SU-DHL-6 (cell line): ENCODE results near the gene MPV17.
A peak's percentile ranks its signal among the peaks of the same experiment; 100 is the strongest.
"Not testable (repeated sequence)": the region's sequence is repeated elsewhere in the genome, so short reads cannot be mapped to it uniquely, and the experiment has no call there.

Experiments
- H2AFZ ChIP-seq: fragments of 200-600 bp; sonication (generic); 2 replicates; pipeline ENCODE4 v1.6.1; 2014; ENCODE audit warnings: low read depth, mild to moderate bottlenecking, moderate library complexity, mixed read lengths, antibody characterized with exemption, low read length; ENCODE audit not compliant: severe bottlenecking
- H3F3A ChIP-seq: fragments of 200-600 bp; shearing (Covaris generic); 2 replicates; pipeline ENCODE4 v1.6.0; 2016; ENCODE audit warnings: antibody characterized with exemption, mild to moderate bottlenecking; ENCODE audit not compliant: insufficient read depth
- H3K27ac ChIP-seq: fragments of 200-600 bp; sonication (generic); 2 replicates; pipeline ENCODE4 v1.5.1; 2016; ENCODE audit warnings: low read depth, mild to moderate bottlenecking, low read length, moderate library complexity, mixed read lengths
- H3K27me3 ChIP-seq: fragments of 200-600 bp; sonication (generic), shearing (Covaris generic); 2 replicates; pipeline ENCODE4 v1.6.0; 2014; ENCODE audit warnings: mild to moderate bottlenecking, low read length
- H3K36me3 ChIP-seq: fragments of 200-600 bp; sonication (generic); 2 replicates; pipeline ENCODE4 v1.6.1; 2014; ENCODE audit warnings: mild to moderate bottlenecking, low read length, mixed read lengths
- H3K4me2 ChIP-seq: fragments of 300-600, 200-600 bp; shearing (Covaris generic), sonication (generic); 2 replicates; pipeline ENCODE4 v1.6.0; 2014; ENCODE audit warnings: low read length, low read depth, mild to moderate bottlenecking; ENCODE audit not compliant: poor library complexity, severe bottlenecking
- H3K4me3 ChIP-seq: fragments of 200-600 bp; sonication (generic); 2 replicates; pipeline ENCODE4 v1.5.1; 2014; ENCODE audit warnings: antibody characterized with exemption, low read length, mild to moderate bottlenecking, mixed read lengths; ENCODE audit not compliant: insufficient read depth, poor library complexity, severe bottlenecking
- H3K79me2 ChIP-seq: fragments of 200-600 bp; sonication (generic); 2 replicates; pipeline ENCODE4 v1.6.1; 2014; ENCODE audit warnings: mild to moderate bottlenecking, low read length, moderate library complexity; ENCODE audit not compliant: insufficient read depth
- H3K9ac ChIP-seq: fragments of 200-600 bp; sonication (generic); 2 replicates; pipeline ENCODE4 v1.7.0; 2014; ENCODE audit warnings: mild to moderate bottlenecking, low read length
- H3K9me2 ChIP-seq: fragments of 200-600 bp; sonication (generic); replicated peaks from 2 replicates; pipeline ENCODE4 v1.6.1; 2014; ENCODE audit warnings: low read length; ENCODE audit not compliant: insufficient read depth
- H3K9me3 ChIP-seq: fragments of 200-600 bp; sonication (generic); 2 replicates; pipeline ENCODE4 v1.6.1; 2014; ENCODE audit warnings: low read length, mixed read lengths; ENCODE audit not compliant: insufficient read depth
- H4K20me1 ChIP-seq: fragments of 200-600 bp; sonication (generic); 2 replicates; pipeline ENCODE4 v1.6.1; 2014; ENCODE audit warnings: low read depth, mild to moderate bottlenecking, antibody characterized with exemption, low read length, moderate library complexity, mixed read lengths
- EZH2phosphoT487 ChIP-seq: fragments of 200-600 bp; sonication (generic), shearing (Covaris generic); conservative IDR thresholded peaks from 2 replicates; pipeline ENCODE4 v1.6.1; 2018; ENCODE audit warnings: mild to moderate bottlenecking, antibody characterized with exemption, low read length, moderate library complexity, mixed read lengths
- TF ChIP-seq, protein P1 (sequence below): fragments of 200-600 bp; sonication (generic); IDR thresholded peaks from one replicate; pipeline ENCODE4 v1.5.1; 2017; ENCODE audit warnings: antibody characterized with exemption, mild to moderate bottlenecking, low read length, moderate library complexity; ENCODE audit not compliant: insufficient read depth, poor library complexity, severe bottlenecking

The MPV17 gene

GRCh38 chr2:27303093-27304025, 19.5 kb downstream of the MPV17 start:
- Histone ChIP-seq H4K20me1 (no peaks in the 10 kb centered on the region), H2AFZ (peak overlapping the region; percentile 91), H3F3A (no peaks in the 10 kb centered on the region), H3K36me3 (no peaks in the 10 kb centered on the region), H3K79me2 (no peaks in the 10 kb centered on the region), H3K9me3 (no peaks in the 10 kb centered on the region), H3K27me3 (peaks cover 3% of the 10 kb centered on the region; the same call in 1 of the 2 replicates), H3K4me2 (peak overlapping the region; percentile 57), H3K27ac (no peak overlapping the region), H3K9ac (peak overlapping the region; percentile 23; the same call in 1 of the 2 replicates), H3K4me3 (peak overlapping the region; percentile 26), H3K9me2 (no peaks in the 10 kb centered on the region)
- TF ChIP-seq, protein P1, sequence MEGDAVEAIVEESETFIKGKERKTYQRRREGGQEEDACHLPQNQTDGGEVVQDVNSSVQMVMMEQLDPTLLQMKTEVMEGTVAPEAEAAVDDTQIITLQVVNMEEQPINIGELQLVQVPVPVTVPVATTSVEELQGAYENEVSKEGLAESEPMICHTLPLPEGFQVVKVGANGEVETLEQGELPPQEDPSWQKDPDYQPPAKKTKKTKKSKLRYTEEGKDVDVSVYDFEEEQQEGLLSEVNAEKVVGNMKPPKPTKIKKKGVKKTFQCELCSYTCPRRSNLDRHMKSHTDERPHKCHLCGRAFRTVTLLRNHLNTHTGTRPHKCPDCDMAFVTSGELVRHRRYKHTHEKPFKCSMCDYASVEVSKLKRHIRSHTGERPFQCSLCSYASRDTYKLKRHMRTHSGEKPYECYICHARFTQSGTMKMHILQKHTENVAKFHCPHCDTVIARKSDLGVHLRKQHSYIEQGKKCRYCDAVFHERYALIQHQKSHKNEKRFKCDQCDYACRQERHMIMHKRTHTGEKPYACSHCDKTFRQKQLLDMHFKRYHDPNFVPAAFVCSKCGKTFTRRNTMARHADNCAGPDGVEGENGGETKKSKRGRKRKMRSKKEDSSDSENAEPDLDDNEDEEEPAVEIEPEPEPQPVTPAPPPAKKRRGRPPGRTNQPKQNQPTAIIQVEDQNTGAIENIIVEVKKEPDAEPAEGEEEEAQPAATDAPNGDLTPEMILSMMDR = peak; percentile 83
- TF ChIP-seq EZH2phosphoT487 = no peak

- not testable (repeated sequence) for H3K27me3 ChIP-seq, H3K4me3 ChIP-seq, H3K9me2 ChIP-seq, H4K20me1 ChIP-seq, H3K27ac ChIP-seq, H3F3A ChIP-seq, H3K9ac ChIP-seq, H2AFZ ChIP-seq, H3K9me3 ChIP-seq, H3K36me3 ChIP-seq, H3K4me2 ChIP-seq, H3K79me2 ChIP-seq
Observed at GRCh38 chr2:27300606-27301005, 22.3 kb downstream of the MPV17 start.

- H3K4me3 ChIP-seq = no peak overlapping the region
- no peak for TF ChIP-seq EZH2phosphoT487
- TF ChIP-seq, protein P1 = no peak
- H3K9me2 ChIP-seq = no peaks in the 10 kb centered on the region
- no peak overlapping the region for H3K9ac ChIP-seq
- H3F3A ChIP-seq = no peaks in the 10 kb centered on the region
- no peaks in the 10 kb centered on the region for H3K79me2 ChIP-seq
- H3K9me3 ChIP-seq = no peaks in the 10 kb centered on the region
- H3K4me2 ChIP-seq = no peak overlapping the region
- peaks cover 3% of the 10 kb centered on the region; the same call in 1 of the 2 replicates for H3K27me3 ChIP-seq
- no peaks in the 10 kb centered on the region for H3K36me3 ChIP-seq
- no peak overlapping the region for H3K27ac ChIP-seq
- no peak overlapping the region for H2AFZ ChIP-seq
- no peaks in the 10 kb centered on the region for H4K20me1 ChIP-seq
Observed at GRCh38 chr2:27298391-27299080, 24.4 kb downstream of the MPV17 start.
